Neural progenitor cell (in vitro differentiated cells): ENCODE measurements around the gene NRROS. TPM values are rescaled to one million over a fixed set of nuclear protein-coding genes. Genes with fewer than 3 reads are reported as not detected.

Source experiments
- DNase-seq: peaks from one replicate; pipeline ENCODE4 v3.0.0-alpha.2; 2016; ENCODE audit warnings: low spot score
- H2AFZ ChIP-seq: fragments of 200-600 bp; sonication (generic); replicated peaks from 2 replicates; pipeline ENCODE4 v1.6.1; 2016; ENCODE audit warnings: antibody characterized with exemption
- H3F3A ChIP-seq: fragments of 200-600 bp; sonication (generic); 2 replicates; pipeline ENCODE4 v1.6.1; 2016; ENCODE audit warnings: antibody characterized with exemption, low read depth
- H3K27ac ChIP-seq: fragments of 200-600 bp; sonication (generic); 2 replicates; pipeline ENCODE4 v1.5.1; 2016; ENCODE audit warnings: mild to moderate bottlenecking
- H3K27me3 ChIP-seq: fragments of 200-600 bp; sonication (generic); 2 replicates; pipeline ENCODE4 v1.6.1; 2016; ENCODE audit warnings: mild to moderate bottlenecking, moderate library complexity
- H3K36me3 ChIP-seq: fragments of 200-600 bp; sonication (generic); 2 replicates; pipeline ENCODE4 v1.5.1; 2016
- H3K4me1 ChIP-seq: fragments of 200-600 bp; sonication (generic); 2 replicates; pipeline ENCODE4 v1.6.1; 2016; ENCODE audit warnings: mixed run types
- H3K4me2 ChIP-seq: fragments of 200-600 bp; sonication (generic); 2 replicates; pipeline ENCODE4 v1.6.1; 2016
- H3K4me3 ChIP-seq: fragments of 200-600 bp; sonication (generic); 2 replicates; pipeline ENCODE4 v1.5.1; 2016
- H3K79me2 ChIP-seq: fragments of 200-600 bp; sonication (generic); 2 replicates; pipeline ENCODE4 v1.6.1; 2016; ENCODE audit warnings: low read depth
- H3K9ac ChIP-seq: fragments of 200-600 bp; sonication (generic); 2 replicates; pipeline ENCODE4 v1.6.1; 2016
- H3K9me3 ChIP-seq: fragments of 200-600 bp; sonication (generic); 2 replicates; pipeline ENCODE4 v1.5.1; 2016; ENCODE audit warnings: low read depth
- H4K20me1 ChIP-seq: fragments of 200-600 bp; sonication (generic); 2 replicates; pipeline ENCODE4 v1.6.1; 2016; ENCODE audit warnings: low read depth
- H3K27ac Mint-ChIP-seq: 3 replicates; pipeline ENCODE4 v1.8.0; 2021; ENCODE audit warnings: mixed read lengths
- H3K27me3 Mint-ChIP-seq: 2 replicates; pipeline ENCODE4 v1.8.0; 2022; ENCODE audit warnings: low read depth, mild to moderate bottlenecking, inconsistent platforms, moderate library complexity, mixed read lengths; ENCODE audit not compliant: insufficient read depth
- H3K36me3 Mint-ChIP-seq: 3 replicates; pipeline ENCODE4 v1.8.0; 2021; ENCODE audit warnings: mixed read lengths
- H3K4me1 Mint-ChIP-seq: 3 replicates; pipeline ENCODE4 v1.8.0; 2021; ENCODE audit warnings: mixed read lengths
- H3K4me3 Mint-ChIP-seq: 3 replicates; pipeline ENCODE4 v1.8.0; 2021; ENCODE audit warnings: mild to moderate bottlenecking, moderate library complexity, mixed read lengths
- H3K9me3 Mint-ChIP-seq: 3 replicates; pipeline ENCODE4 v1.8.0; 2020; ENCODE audit warnings: mixed read lengths
- EZH2 ChIP-seq: fragments of 200-600 bp; sonication (generic); IDR thresholded peaks from 2 replicates; pipeline ENCODE4 v1.6.1; 2017; ENCODE audit warnings: antibody characterized with exemption, mild to moderate bottlenecking, moderate library complexity
- EZH2phosphoT487 ChIP-seq: fragments of 200-600 bp; sonication (generic); IDR thresholded peaks from 2 replicates; pipeline ENCODE4 v1.6.1; 2017; ENCODE audit warnings: antibody characterized with exemption
- total RNA-seq: library from RNA; depleted of rRNA; stranded (reverse); fragments of >200 nt; gene quantifications from 2 replicates; pipeline ENCODE4 v1.2.3, GENCODE V29; 2015; ENCODE audit warnings: low replicate concordance
- TF ChIP-seq, protein P1 (sequence below): fragments of 200-600 bp; sonication (generic); IDR thresholded peaks from 2 replicates; pipeline ENCODE4 v1.5.1; 2017; ENCODE audit warnings: antibody characterized with exemption, mild to moderate bottlenecking

Gene NRROS
- total RNA-seq, 1 donor from 2014 or later, result 0.58 TPM

DNA sequence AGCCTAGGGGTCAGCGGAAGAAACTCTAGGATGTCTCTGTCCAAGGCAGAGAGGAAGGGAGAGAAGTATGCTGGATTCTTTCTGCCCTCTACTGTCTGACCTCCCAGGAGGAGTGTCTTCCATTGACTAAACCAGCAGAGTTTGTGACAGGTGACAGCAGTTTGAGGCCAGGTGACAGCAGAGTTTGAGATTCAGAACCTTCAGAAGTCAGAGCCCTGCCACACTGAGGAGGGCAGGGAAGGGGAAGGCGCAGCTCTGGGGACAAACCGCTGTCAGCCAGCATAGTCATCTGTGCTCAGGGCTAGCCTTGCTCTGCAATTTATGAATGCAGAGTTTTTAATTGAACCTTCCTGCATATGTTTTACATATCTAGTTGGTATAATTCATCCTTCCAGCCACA is 12.3 kb downstream of the NRROS start:
- Histone ChIP-seq H3K27me3 (no peaks in the 10 kb centered on the region), H3F3A (no peaks in the 10 kb centered on the region), H3K79me2 (no peaks in the 10 kb centered on the region), H3K9ac (no peak overlapping the region), H3K36me3 (no peaks in the 10 kb centered on the region), H4K20me1 (no peaks in the 10 kb centered on the region), H3K9me3 (no peaks in the 10 kb centered on the region), H3K4me2 (no peak overlapping the region), H3K27ac (no peak overlapping the region), H2AFZ (no peak overlapping the region), H3K4me1 (peaks cover 5% of the 10 kb centered on the region), H3K4me3 (no peak overlapping the region)
- DNase-seq, result no peak
- Mint-ChIP-seq H3K27ac (no peak overlapping the region), H3K27me3 (peaks cover 3% of the 10 kb centered on the region), H3K36me3 (no peaks in the 10 kb centered on the region), H3K4me1 (peaks cover 10% of the 10 kb centered on the region), H3K4me3 (no peak overlapping the region), H3K9me3 (no peaks in the 10 kb centered on the region)
- TF ChIP-seq, protein P1, sequence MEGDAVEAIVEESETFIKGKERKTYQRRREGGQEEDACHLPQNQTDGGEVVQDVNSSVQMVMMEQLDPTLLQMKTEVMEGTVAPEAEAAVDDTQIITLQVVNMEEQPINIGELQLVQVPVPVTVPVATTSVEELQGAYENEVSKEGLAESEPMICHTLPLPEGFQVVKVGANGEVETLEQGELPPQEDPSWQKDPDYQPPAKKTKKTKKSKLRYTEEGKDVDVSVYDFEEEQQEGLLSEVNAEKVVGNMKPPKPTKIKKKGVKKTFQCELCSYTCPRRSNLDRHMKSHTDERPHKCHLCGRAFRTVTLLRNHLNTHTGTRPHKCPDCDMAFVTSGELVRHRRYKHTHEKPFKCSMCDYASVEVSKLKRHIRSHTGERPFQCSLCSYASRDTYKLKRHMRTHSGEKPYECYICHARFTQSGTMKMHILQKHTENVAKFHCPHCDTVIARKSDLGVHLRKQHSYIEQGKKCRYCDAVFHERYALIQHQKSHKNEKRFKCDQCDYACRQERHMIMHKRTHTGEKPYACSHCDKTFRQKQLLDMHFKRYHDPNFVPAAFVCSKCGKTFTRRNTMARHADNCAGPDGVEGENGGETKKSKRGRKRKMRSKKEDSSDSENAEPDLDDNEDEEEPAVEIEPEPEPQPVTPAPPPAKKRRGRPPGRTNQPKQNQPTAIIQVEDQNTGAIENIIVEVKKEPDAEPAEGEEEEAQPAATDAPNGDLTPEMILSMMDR, result no peak
- TF ChIP-seq EZH2 (no peak), EZH2phosphoT487 (no peak)

DNA sequence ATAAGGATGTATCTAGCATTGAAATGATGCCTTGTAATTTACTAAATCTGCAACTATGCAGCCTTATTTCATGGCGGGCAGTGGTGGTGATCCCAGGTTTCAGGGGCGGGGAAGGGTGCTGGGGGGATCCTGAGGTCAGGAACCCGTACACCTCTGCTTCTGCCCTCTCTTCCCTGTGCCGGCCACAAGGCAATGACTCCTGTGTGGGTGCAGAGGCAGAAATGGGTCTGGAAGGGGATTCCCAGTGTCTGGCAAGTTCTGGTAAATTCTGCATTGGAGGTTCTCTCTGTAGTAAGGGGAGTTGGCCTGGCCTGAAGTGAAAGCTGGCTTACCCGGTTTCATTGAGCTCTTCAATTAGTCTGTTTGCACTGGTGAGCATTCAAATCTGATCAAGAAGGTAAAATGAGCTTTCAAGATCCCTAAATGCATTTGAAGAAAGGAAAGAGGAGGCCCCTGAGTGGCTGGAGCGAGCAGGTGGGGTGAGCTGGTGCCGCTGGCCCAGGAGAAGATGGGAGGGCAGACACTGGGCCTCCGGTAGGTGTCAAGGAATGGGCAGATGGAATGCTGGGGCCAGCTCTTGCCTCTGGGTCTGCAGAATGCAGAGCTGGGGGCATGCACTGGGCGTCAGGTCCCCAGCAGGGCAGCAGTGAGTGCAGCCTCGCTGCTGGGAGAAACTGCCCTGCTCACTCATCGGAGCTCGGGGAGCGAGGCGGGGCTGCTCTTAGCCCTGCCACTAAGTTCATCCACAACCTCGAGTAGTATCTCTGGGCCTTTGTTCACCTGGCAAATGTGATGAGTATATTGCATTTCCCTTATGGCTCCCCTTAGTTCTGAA is 13.7 kb downstream of the NRROS start:
- Mint-ChIP-seq H3K4me1 (peaks cover 10% of the 10 kb centered on the region), H3K27ac (no peak overlapping the region), H3K9me3 (no peaks in the 10 kb centered on the region), H3K27me3 (peaks cover 3% of the 10 kb centered on the region), H3K4me3 (no peak overlapping the region), H3K36me3 (no peaks in the 10 kb centered on the region)
- Histone ChIP-seq H3K27ac (no peak overlapping the region), H4K20me1 (no peaks in the 10 kb centered on the region), H3K4me1 (peaks cover 5% of the 10 kb centered on the region), H3K9me3 (no peaks in the 10 kb centered on the region), H3K27me3 (no peaks in the 10 kb centered on the region), H3K9ac (no peak overlapping the region), H3K4me2 (no peak overlapping the region), H3K36me3 (no peaks in the 10 kb centered on the region), H3K4me3 (no peak overlapping the region), H3K79me2 (no peaks in the 10 kb centered on the region), H2AFZ (no peak overlapping the region), H3F3A (no peaks in the 10 kb centered on the region)
- no peak for DNase-seq
- no peak for TF ChIP-seq EZH2

DNA sequence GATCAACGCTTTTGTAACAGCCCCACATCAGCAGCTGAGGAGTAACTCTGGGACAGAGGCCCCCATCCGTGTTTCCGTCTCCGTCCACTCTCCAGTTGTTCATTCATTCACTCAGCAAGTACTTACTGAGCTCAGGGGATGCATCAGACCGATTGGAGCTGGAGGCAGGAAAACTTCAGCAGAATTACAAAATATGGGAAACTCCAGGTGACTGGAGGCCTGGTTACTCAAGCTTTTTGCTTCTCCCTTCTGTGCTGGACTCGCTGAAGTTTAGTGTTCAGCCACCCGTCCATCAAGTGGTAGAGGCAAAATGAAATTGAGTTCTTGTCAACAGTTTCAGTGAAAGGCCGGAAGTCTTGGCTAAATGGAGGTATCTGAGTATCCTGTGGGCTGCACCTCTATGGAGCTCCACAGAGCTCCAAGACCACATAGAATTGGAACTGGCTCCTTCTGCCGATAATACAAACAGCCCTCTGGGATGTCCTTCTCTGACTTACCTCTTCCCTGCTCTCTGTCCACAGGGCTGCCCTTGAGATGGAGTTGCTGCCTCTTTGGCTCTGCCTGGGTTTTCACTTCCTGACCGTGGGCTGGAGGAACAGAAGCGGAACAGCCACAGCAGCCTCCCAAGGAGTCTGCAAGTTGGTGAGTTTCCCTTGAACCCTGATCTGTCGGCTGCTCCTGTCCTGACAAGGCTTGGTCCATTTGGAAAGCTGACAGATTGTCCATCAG is 14.7 kb downstream of the NRROS start:
- no peak overlapping the region for H2AFZ ChIP-seq
- peak overlapping the region; percentile 78 for H3K27ac Mint-ChIP-seq
- H3F3A ChIP-seq, result no peaks in the 10 kb centered on the region
- DNase-seq, result no peak
- no peaks in the 10 kb centered on the region for H3K36me3 Mint-ChIP-seq
- no peak overlapping the region for H3K4me3 ChIP-seq
- H3K4me1 ChIP-seq, result peaks cover 5% of the 10 kb centered on the region
- no peaks in the 10 kb centered on the region for H3K27me3 ChIP-seq
- H3K27ac ChIP-seq, result no peak overlapping the region
- no peak overlapping the region for H3K9ac ChIP-seq
- H3K27me3 Mint-ChIP-seq, result peaks cover 3% of the 10 kb centered on the region
- no peaks in the 10 kb centered on the region for H3K9me3 ChIP-seq
- no peak overlapping the region for H3K4me2 ChIP-seq
- peaks cover 4% of the 10 kb centered on the region for H3K4me1 Mint-ChIP-seq
- no peaks in the 10 kb centered on the region for H3K9me3 Mint-ChIP-seq
- no peaks in the 10 kb centered on the region for H3K36me3 ChIP-seq
- no peak overlapping the region for H3K4me3 Mint-ChIP-seq
- H4K20me1 ChIP-seq, result no peaks in the 10 kb centered on the region
- TF ChIP-seq EZH2 (no peak), EZH2phosphoT487 (no peak)
- TF ChIP-seq, protein P1, result no peak
- H3K79me2 ChIP-seq, result no peaks in the 10 kb centered on the region

DNA sequence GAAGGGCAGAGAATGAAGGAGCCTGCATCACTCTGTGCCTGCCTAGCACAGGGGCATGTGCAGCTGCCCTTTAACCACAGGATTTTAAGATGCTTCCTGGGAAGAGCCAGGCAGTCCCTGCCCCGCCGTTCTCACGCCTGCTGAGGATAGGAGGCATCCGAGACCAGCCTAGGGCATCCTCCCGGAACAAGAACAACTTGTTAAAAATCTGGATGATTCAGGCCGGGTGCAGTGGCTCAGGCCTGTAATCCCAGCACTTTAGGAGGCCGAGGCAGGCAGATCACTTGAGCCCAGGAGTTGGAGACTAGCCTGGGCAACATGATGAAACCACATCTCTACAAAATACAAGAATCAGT is 15.2 kb downstream of the NRROS start:
- H3F3A ChIP-seq, result no peaks in the 10 kb centered on the region
- no peak overlapping the region for H2AFZ ChIP-seq
- H3K27ac ChIP-seq, result no peak overlapping the region
- H3K4me3 ChIP-seq, result no peak overlapping the region
- no peaks in the 10 kb centered on the region for H3K9me3 ChIP-seq
- H3K9ac ChIP-seq, result no peak overlapping the region
- H3K79me2 ChIP-seq, result no peaks in the 10 kb centered on the region
- no peak overlapping the region for H3K27ac Mint-ChIP-seq
- peaks cover 3% of the 10 kb centered on the region for H3K27me3 Mint-ChIP-seq
- no peaks in the 10 kb centered on the region for H3K27me3 ChIP-seq
- no peaks in the 10 kb centered on the region for H3K36me3 Mint-ChIP-seq
- peaks cover 5% of the 10 kb centered on the region for H3K4me1 ChIP-seq
- H3K4me1 Mint-ChIP-seq, result peaks cover 4% of the 10 kb centered on the region
- H3K36me3 ChIP-seq, result no peaks in the 10 kb centered on the region
- H4K20me1 ChIP-seq, result no peaks in the 10 kb centered on the region
- DNase-seq, result no peak
- TF ChIP-seq, protein P1, result no peak
- TF ChIP-seq EZH2phosphoT487 (no peak), EZH2 (no peak)
- no peaks in the 10 kb centered on the region for H3K9me3 Mint-ChIP-seq
- no peak overlapping the region for H3K4me3 Mint-ChIP-seq
- no peak overlapping the region for H3K4me2 ChIP-seq
